C4-2B (cell line): ENCODE results near the gene SYCE3.

ENCODE experiments used
- CTCF ChIP-seq: fragments of 450-650 bp; conservative IDR thresholded peaks from 2 replicates; pipeline ENCODE4 v1.5.1; 2017; ENCODE audit warnings: mild to moderate bottlenecking
- ZFX ChIP-seq: fragments of 450-650 bp; IDR thresholded peaks from 2 replicates; pipeline ENCODE4 v1.6.1; 2017

- TF ChIP-seq CTCF (no peak), ZFX (no peak)
Observed at GRCh38 chr22:50604256-50605001, 41.7 kb upstream of the SYCE3 start.
